H9 (cell line): ENCODE measurements around the gene STX17. TPM values are rescaled to one million over a fixed set of nuclear protein-coding genes. Genes with fewer than 3 reads are reported as not detected.

Experiments used
- DNase-seq: peaks from one replicate; pipeline ENCODE4 v3.0.0-alpha.2; 2017
- H2AFZ ChIP-seq: one replicate; pipeline ENCODE4 v1.6.1; 2013; ENCODE audit warnings: mild to moderate bottlenecking, low read length, control low read depth, moderate library complexity
- H2AK5ac ChIP-seq: 2 replicates; pipeline ENCODE4 v1.6.1; 2013; ENCODE audit warnings: low read length, control low read depth, mixed read lengths; ENCODE audit not compliant: insufficient read length
- H2BK120ac ChIP-seq: one replicate; pipeline ENCODE4 v1.6.1; 2013; ENCODE audit warnings: low read depth, mild to moderate bottlenecking, low read length, control low read depth, inconsistent platforms; ENCODE audit not compliant: poor library complexity, severe bottlenecking
- H2BK12ac ChIP-seq: 2 replicates; pipeline ENCODE4 v1.6.1; 2013; ENCODE audit warnings: low read length, control low read depth, mixed read lengths, low read depth; ENCODE audit not compliant: insufficient read length
- H2BK15ac ChIP-seq: 2 replicates; pipeline ENCODE4 v1.6.1; 2013; ENCODE audit warnings: low read depth, low read length, control low read depth
- H2BK20ac ChIP-seq: one replicate; pipeline ENCODE4 v1.6.1; 2013; ENCODE audit warnings: low read depth, mild to moderate bottlenecking, low read length, control low read depth, inconsistent platforms; ENCODE audit not compliant: poor library complexity, severe bottlenecking
- H2BK5ac ChIP-seq: 2 replicates; pipeline ENCODE4 v1.6.1; 2013; ENCODE audit warnings: low read length, control low read depth, mixed read lengths; ENCODE audit not compliant: insufficient read length
- H3K14ac ChIP-seq: 2 replicates; pipeline ENCODE4 v1.6.1; 2013; ENCODE audit warnings: low read length, control low read depth; ENCODE audit not compliant: insufficient read depth
- H3K18ac ChIP-seq: 2 replicates; pipeline ENCODE4 v1.6.1; 2013; ENCODE audit warnings: low read depth, mild to moderate bottlenecking, mixed read lengths, low read length, control low read depth; ENCODE audit not compliant: insufficient read length
- H3K23ac ChIP-seq: 2 replicates; pipeline ENCODE4 v1.6.1; 2013; ENCODE audit warnings: low read length, control low read depth, mixed read lengths, low read depth; ENCODE audit not compliant: insufficient read length
- H3K23me2 ChIP-seq: 2 replicates; pipeline ENCODE4 v1.6.1; 2013; ENCODE audit warnings: low read depth, mild to moderate bottlenecking, mixed read lengths, low read length, control low read depth; ENCODE audit not compliant: insufficient read length, poor library complexity, severe bottlenecking
- H3K27ac ChIP-seq: 2 replicates; pipeline ENCODE4 v1.5.1; 2013; ENCODE audit warnings: low read length, control low read depth, mixed read lengths, low read depth; ENCODE audit not compliant: insufficient read length
- H3K27me3 ChIP-seq: 2 replicates; pipeline ENCODE4 v1.6.1; 2013; ENCODE audit warnings: low read length, control low read depth, inconsistent platforms; ENCODE audit not compliant: insufficient read depth
- H3K4ac ChIP-seq: 2 replicates; pipeline ENCODE4 v1.6.1; 2013; ENCODE audit warnings: low read depth, mild to moderate bottlenecking, control low read depth, inconsistent platforms, low read length, moderate library complexity
- H3K4me1 ChIP-seq: 2 replicates; pipeline ENCODE4 v1.6.1; 2013; ENCODE audit warnings: low read length, control low read depth, inconsistent platforms; ENCODE audit not compliant: insufficient read depth
- H3K4me2 ChIP-seq: 2 replicates; pipeline ENCODE4 v1.6.1; 2013; ENCODE audit warnings: low read length, control low read depth, mixed read lengths; ENCODE audit not compliant: insufficient read length, insufficient read depth
- H3K56ac ChIP-seq: 2 replicates; pipeline ENCODE4 v1.6.1; 2013; ENCODE audit warnings: low read depth, mild to moderate bottlenecking, mixed read lengths, low read length, control low read depth; ENCODE audit not compliant: insufficient read length
- H3K79me1 ChIP-seq: 2 replicates; pipeline ENCODE4 v1.6.1; 2013; ENCODE audit warnings: low read depth, mild to moderate bottlenecking, moderate library complexity, low read length, control low read depth, inconsistent platforms; ENCODE audit not compliant: insufficient read depth, poor library complexity, severe bottlenecking
- H3K79me2 ChIP-seq: 2 replicates; pipeline ENCODE4 v1.6.1; 2013; ENCODE audit warnings: low read length, control low read depth, inconsistent platforms; ENCODE audit not compliant: insufficient read depth
- H3K9ac ChIP-seq: 2 replicates; pipeline ENCODE4 v1.6.1; 2013; ENCODE audit warnings: low read length, control low read depth, mixed read lengths; ENCODE audit not compliant: insufficient read length; ENCODE audit errors: extremely low read depth
- H3K9me3 ChIP-seq: one replicate; pipeline ENCODE4 v1.6.1; 2013; ENCODE audit warnings: low read depth, low read length, inconsistent platforms; ENCODE audit not compliant: control insufficient read depth
- H3T11ph ChIP-seq: one replicate; pipeline ENCODE4 v1.6.1; 2013; ENCODE audit warnings: mild to moderate bottlenecking, low read length, control low read depth, inconsistent platforms
- H4K20me1 ChIP-seq: one replicate; pipeline ENCODE4 v1.6.1; 2013; ENCODE audit not compliant: control insufficient read depth, insufficient read length, insufficient read depth
- H4K5ac ChIP-seq: 2 replicates; pipeline ENCODE4 v1.6.1; 2013; ENCODE audit warnings: low read depth, mild to moderate bottlenecking, mixed read lengths, low read length, control low read depth; ENCODE audit not compliant: insufficient read length
- H4K8ac ChIP-seq: replicated peaks from 2 replicates; pipeline ENCODE4 v1.6.1; 2013; ENCODE audit warnings: low read length, control low read depth, mixed read lengths, low read depth; ENCODE audit not compliant: insufficient read length
- H4K91ac ChIP-seq: 2 replicates; pipeline ENCODE4 v1.6.1; 2013; ENCODE audit warnings: low read depth, mild to moderate bottlenecking, moderate library complexity, mixed read lengths, low read length, control low read depth; ENCODE audit not compliant: insufficient read length
- H3K27ac Mint-ChIP-seq, 3 experiments: 2 replicates in 2 of 3; 3 replicates in 1 of 3; pipeline ENCODE4 v1.8.0; 2020 to 2021; ENCODE audit warnings: mixed read lengths in 3 of 3, mild to moderate bottlenecking in 1 of 3, moderate library complexity in 1 of 3
- H3K27me3 Mint-ChIP-seq: 2 replicates; pipeline ENCODE4 v1.8.0; 2021; ENCODE audit warnings: low read depth, mild to moderate bottlenecking, moderate library complexity, mixed read lengths
- H3K36me3 Mint-ChIP-seq, 3 experiments: 2 replicates in 2 of 3; 3 replicates in 1 of 3; pipeline ENCODE4 v1.8.0; 2020 to 2021; ENCODE audit warnings: low read depth in 3 of 3, mixed read lengths in 3 of 3; ENCODE audit not compliant: insufficient read depth in 1 of 3
- H3K4me1 Mint-ChIP-seq, 2 experiments: 2 replicates each; pipeline ENCODE4 v1.8.0; 2020; ENCODE audit warnings: mixed read lengths in 2 of 2
- H3K4me3 Mint-ChIP-seq, 2 experiments: 2 replicates in 1 of 2; 3 replicates in 1 of 2; pipeline ENCODE4 v1.8.0; 2020 to 2021; ENCODE audit warnings: mild to moderate bottlenecking in 2 of 2, mixed read lengths in 2 of 2, moderate library complexity in 1 of 2
- H3K9me3 Mint-ChIP-seq, 2 experiments: 2 replicates in 1 of 2; 3 replicates in 1 of 2; pipeline ENCODE4 v1.8.0; 2020; ENCODE audit warnings: mild to moderate bottlenecking in 2 of 2, mixed read lengths in 2 of 2, moderate library complexity in 1 of 2
- WGBS: extraction: QIAGEN DNeasy Blood & Tissue Kit; methylation state at CpG from one replicate; pipeline ENCODE4 v1.1.7; 2013; ENCODE audit warnings: missing lambda C conversion rate, low lambda C conversion rate, mixed read lengths; ENCODE audit not compliant: insufficient read length; ENCODE audit errors: extremely low coverage; 5-methylcytosine and 5-hydroxymethylcytosine counted together
- total RNA-seq: library from RNA; stranded (reverse); gene quantifications from 2 replicates; pipeline ENCODE4 v1.2.1, GENCODE V29; 2021
- TF ChIP-seq, protein P1 (sequence below): fragments of 200-600 bp; sonication (generic); conservative IDR thresholded peaks from 3 replicates; pipeline ENCODE4 v1.8.0; 2021; ENCODE audit warnings: antibody characterized with exemption, mild to moderate bottlenecking

STX17 gene
- total RNA-seq, 1 experiment from 2014 or later, result 21.2 TPM

DNA sequence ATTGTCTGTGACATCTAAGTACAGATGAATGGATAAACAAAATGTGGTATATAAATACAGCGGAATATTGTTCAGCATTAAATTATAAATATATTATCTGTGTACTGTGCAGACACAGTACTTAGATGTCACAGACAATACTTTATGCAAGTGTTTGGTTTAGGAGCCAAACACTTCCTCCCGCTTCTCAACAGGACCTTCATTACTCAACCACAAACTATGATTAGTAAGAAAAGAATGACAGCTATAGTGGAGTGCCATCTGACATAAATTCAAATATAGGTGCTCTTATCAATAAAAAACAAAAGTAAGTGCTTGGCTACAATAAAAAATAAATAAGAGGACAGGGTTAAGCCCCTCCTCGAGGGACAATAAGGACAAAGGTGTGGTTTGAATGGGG is 38.9 kb upstream of the STX17 start:
- H3T11ph ChIP-seq, result no peak overlapping the region
- H3K9me3 ChIP-seq, result no peaks in the 10 kb centered on the region
- no peak overlapping the region for H3K4me2 ChIP-seq
- H2BK12ac ChIP-seq, result no peak overlapping the region
- Mint-ChIP-seq H3K36me3 (no peaks in the 10 kb centered on the region), H3K4me3 (no peak overlapping the region), H3K27ac (no peak overlapping the region), H3K9me3 (no peaks in the 10 kb centered on the region), H3K4me1 (peaks cover 7 to 15% of the 10 kb centered on the region in 2 experiments), H3K27me3 (no peaks in the 10 kb centered on the region)
- DNase-seq, result no peak
- H2AFZ ChIP-seq, result no peak overlapping the region
- H3K79me1 ChIP-seq, result no peaks in the 10 kb centered on the region
- no peaks in the 10 kb centered on the region for H3K23me2 ChIP-seq
- WGBS, result no CpG with 5 or more reads among the region's 3 CpGs
- H4K91ac ChIP-seq, result no peak overlapping the region
- no peak overlapping the region for H3K14ac ChIP-seq
- no peak overlapping the region for H4K8ac ChIP-seq
- no peak overlapping the region for H2BK15ac ChIP-seq
- no peak overlapping the region for H3K9ac ChIP-seq
- TF ChIP-seq, protein P1, sequence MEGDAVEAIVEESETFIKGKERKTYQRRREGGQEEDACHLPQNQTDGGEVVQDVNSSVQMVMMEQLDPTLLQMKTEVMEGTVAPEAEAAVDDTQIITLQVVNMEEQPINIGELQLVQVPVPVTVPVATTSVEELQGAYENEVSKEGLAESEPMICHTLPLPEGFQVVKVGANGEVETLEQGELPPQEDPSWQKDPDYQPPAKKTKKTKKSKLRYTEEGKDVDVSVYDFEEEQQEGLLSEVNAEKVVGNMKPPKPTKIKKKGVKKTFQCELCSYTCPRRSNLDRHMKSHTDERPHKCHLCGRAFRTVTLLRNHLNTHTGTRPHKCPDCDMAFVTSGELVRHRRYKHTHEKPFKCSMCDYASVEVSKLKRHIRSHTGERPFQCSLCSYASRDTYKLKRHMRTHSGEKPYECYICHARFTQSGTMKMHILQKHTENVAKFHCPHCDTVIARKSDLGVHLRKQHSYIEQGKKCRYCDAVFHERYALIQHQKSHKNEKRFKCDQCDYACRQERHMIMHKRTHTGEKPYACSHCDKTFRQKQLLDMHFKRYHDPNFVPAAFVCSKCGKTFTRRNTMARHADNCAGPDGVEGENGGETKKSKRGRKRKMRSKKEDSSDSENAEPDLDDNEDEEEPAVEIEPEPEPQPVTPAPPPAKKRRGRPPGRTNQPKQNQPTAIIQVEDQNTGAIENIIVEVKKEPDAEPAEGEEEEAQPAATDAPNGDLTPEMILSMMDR, result no peak
- no peak overlapping the region for H3K4ac ChIP-seq
- H3K27ac ChIP-seq, result no peak overlapping the region
- H3K4me1 ChIP-seq, result 0 out of 2 replicates have a peak, but pooled peaks cover 7% of the 10 kb centered on the region
- no peak overlapping the region for H3K18ac ChIP-seq
- H2BK120ac ChIP-seq, result no peak overlapping the region
- no peak overlapping the region for H3K56ac ChIP-seq
- no peaks in the 10 kb centered on the region for H3K27me3 ChIP-seq
- no peaks in the 10 kb centered on the region for H3K79me2 ChIP-seq
- H4K5ac ChIP-seq, result no peak overlapping the region
- H4K20me1 ChIP-seq, result no peaks in the 10 kb centered on the region
- no peak overlapping the region for H2AK5ac ChIP-seq
- H2BK5ac ChIP-seq, result no peak overlapping the region
- H2BK20ac ChIP-seq, result no peak overlapping the region
- H3K23ac ChIP-seq, result no peak overlapping the region
